Kidney tubule cell (primary cell): ENCODE results near the gene LPP.

Experiments used
- DNase-seq: peaks from one replicate; pipeline ENCODE4 v3.0.0-alpha.2; 2018; ENCODE audit warnings: low spot score

The LPP gene

GRCh38 chr3:188918093-188918492, 764.1 kb downstream of the LPP start:
- no peak for DNase-seq

GRCh38 chr3:188923671-188924070, 769.7 kb downstream of the LPP start:
- no peak for DNase-seq

GRCh38 chr3:188925376-188925775, 771.4 kb downstream of the LPP start:
- DNase-seq: no peak

- no peak for DNase-seq
These were observed 772.2 kb downstream of the LPP start for GRCh38 chr3:188926111-188926510.

GRCh38 chr3:188926741-188927511, 773.0 kb downstream of the LPP start:
- no peak for DNase-seq

- DNase-seq: no peak
These were observed 774.0 kb downstream of the LPP start for GRCh38 chr3:188927971-188928370.

GRCh38 chr3:188929137-188929536, 775.2 kb downstream of the LPP start:
- peak; percentile 36 for DNase-seq

- DNase-seq: no peak
These were observed 777.1 kb downstream of the LPP start for GRCh38 chr3:188931036-188931435.

GRCh38 chr3:188931531-188931930, 777.6 kb downstream of the LPP start:
- peak; percentile 76 for DNase-seq

- DNase-seq: no peak
These were observed 781.0 kb downstream of the LPP start for GRCh38 chr3:188934989-188935388.

GRCh38 chr3:188936597-188937107, 782.7 kb downstream of the LPP start:
- DNase-seq: peak; percentile 26

GRCh38 chr3:188937389-188937788, 783.4 kb downstream of the LPP start:
- peak; percentile 15 for DNase-seq

- no peak for DNase-seq
These were observed 785.0 kb downstream of the LPP start for GRCh38 chr3:188938999-188939398.

GRCh38 chr3:188939814-188940572, 786.0 kb downstream of the LPP start:
- no peak for DNase-seq
